Measurements from ENCODE around the gene CRX. TPM values are rescaled to one million over a fixed set of nuclear protein-coding genes. Genes with fewer than 3 reads are reported as not detected.

Gene CRX
- polyA plus RNA-seq, 3 donors = 0.04 TPM; not detected in 2

DNA sequence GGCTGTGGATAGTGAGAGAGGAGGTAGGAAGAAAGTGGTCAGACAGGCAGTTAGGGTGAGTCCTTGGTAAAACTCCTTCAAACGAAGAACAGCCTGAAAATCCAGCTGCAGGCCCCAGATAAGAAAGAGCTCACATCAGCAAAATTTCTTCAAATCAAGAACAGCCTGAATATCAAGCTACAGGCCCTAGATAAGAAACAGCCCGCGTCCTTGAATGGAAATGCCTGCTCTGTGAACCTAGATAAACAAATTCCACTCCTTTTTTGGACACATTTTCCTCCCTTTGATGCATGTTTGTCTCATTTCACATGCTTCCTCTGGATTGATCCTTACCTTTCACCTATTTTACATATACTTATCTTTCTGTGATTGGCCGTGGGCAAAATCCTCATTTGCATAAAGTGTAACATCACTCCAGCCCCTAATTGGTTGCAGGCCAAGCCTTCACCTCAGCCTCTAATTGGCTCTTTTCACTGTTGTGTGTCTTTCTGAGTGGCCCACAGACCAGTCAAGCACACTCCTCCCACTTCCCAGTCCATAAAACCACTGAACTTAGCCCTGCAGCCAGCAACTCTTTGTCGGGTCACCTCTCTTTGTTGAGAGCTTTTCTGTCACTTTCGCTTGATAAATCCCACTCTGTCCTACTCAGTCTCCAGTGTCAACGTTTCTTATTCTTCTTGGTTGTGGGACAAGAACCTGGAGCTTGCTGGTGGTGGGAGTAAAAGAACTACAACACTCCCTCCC, 70.4 kb downstream of the CRX start:
- peak in 5 of 11 donors; percentile 11 to 41 (median 23) for DNase-seq (ENCODE audit: extremely low read depth in 1 of 11, low read depth in 9 of 11, low spot score in 4 of 11)

Other genes with a start within 250 kb of the CRX start
- under 1 TPM; 0.24 to 0.31 (median 0.27) TPM for gene ZNF541, start 248.8 kb upstream of the CRX start, polyA plus RNA-seq (ENCODE audit: insufficient read length in 3 of 3)
- 10 to 100 TPM; 10.2 to 16.6 (median 16.5) TPM for gene BICRA, start 212.8 kb upstream of the CRX start, polyA plus RNA-seq (ENCODE audit: insufficient read length in 3 of 3)
- gene EHD2, start 108.5 kb upstream of the CRX start, polyA plus RNA-seq (ENCODE audit: insufficient read length in 3 of 3) = 10 to 100 TPM; 25.3 to 41.6 (median 28.6) TPM
- 100 to 1,000 TPM; 362 to 422 (median 411) TPM for gene NOP53, start 76.4 kb upstream of the CRX start, polyA plus RNA-seq (ENCODE audit: insufficient read length in 3 of 3)
- 100 to 1,000 TPM; 101 to 136 (median 133) TPM for gene SELENOW, start 43.2 kb upstream of the CRX start, polyA plus RNA-seq (ENCODE audit: insufficient read length in 3 of 3)
- gene TPRX1, start 17.4 kb upstream of the CRX start, polyA plus RNA-seq (ENCODE audit: insufficient read length in 3 of 3) = not detected
- not detected for gene TPRX2, start 37.3 kb downstream of the CRX start, polyA plus RNA-seq (ENCODE audit: insufficient read length in 3 of 3)
- gene SULT2A1, start 64.4 kb downstream of the CRX start, polyA plus RNA-seq (ENCODE audit: insufficient read length in 3 of 3) = under 1 TPM; 0.04 to 0.20 (median 0.12) TPM
- not detected for gene BSPH1, start 170.2 kb downstream of the CRX start, polyA plus RNA-seq (ENCODE audit: insufficient read length in 3 of 3)
- not detected for gene ELSPBP1, start 172.7 kb downstream of the CRX start, polyA plus RNA-seq (ENCODE audit: insufficient read length in 3 of 3)
- gene CABP5, start 222.1 kb downstream of the CRX start, polyA plus RNA-seq (ENCODE audit: insufficient read length in 3 of 3) = not detected